Measurements from ENCODE around the gene FAM107B. TPM values are rescaled to one million over a fixed set of nuclear protein-coding genes. Genes with fewer than 3 reads are reported as not detected.

The FAM107B gene
- total RNA-seq, 1 experiment from 2014 or later: 24.5 TPM

DNA sequence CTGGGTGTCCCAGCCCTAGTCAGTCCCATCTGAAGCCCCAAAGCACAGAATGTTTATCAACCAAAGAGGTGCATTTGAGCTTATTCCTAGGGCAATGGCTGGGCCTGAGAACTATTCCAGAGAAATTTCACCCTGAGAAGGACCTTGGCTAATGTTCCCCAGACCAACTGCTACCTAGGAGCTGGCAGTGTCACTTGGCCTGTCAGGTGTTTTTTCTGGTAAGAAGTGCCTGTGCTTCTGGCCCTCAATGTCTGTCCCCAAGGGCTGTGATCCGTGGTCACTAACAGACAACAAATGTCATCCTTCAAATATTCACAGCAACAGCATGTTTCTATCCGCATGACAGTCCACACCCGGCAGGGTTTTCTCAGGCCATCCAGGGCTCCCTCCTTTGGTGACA lies 234.6 kb downstream of the FAM107B start:
- no peak overlapping the region for H3T11ph ChIP-seq (ENCODE audit: low read length)
- H2AFZ ChIP-seq (ENCODE audit: low read length): no peak overlapping the region
- H3K27ac ChIP-seq (ENCODE audit: insufficient read length, low read depth, low read length): no peak overlapping the region
- H3K36me3 Mint-ChIP-seq (ENCODE audit: insufficient read depth in 1 of 3, low read depth in 3 of 3): peaks cover 0 to 6% (median 3%) of the 10 kb centered on the region in 3 experiments; a peak in 1 of 7 replicates
- no peaks in the 10 kb centered on the region for H3K27me3 Mint-ChIP-seq (ENCODE audit: low read depth)
- H3K4me1 Mint-ChIP-seq: peaks cover 15 to 16% of the 10 kb centered on the region in 2 experiments; a peak in 3 of 4 replicates
- WGBS (ENCODE audit: extremely low coverage, insufficient read length, low lambda C conversion rate): no CpG with 5 or more reads among the region's 3 CpGs
- H3K79me2 ChIP-seq (ENCODE audit: insufficient read depth, low read length): no peaks in the 10 kb centered on the region
- H2BK15ac ChIP-seq (ENCODE audit: low read depth, low read length): no peak overlapping the region
- no peak overlapping the region for H2BK5ac ChIP-seq (ENCODE audit: insufficient read length, low read length)
- no peak overlapping the region for H2BK12ac ChIP-seq (ENCODE audit: insufficient read length, low read depth, low read length)
- DNase-seq: no peak
- H3K4me1 ChIP-seq (ENCODE audit: insufficient read depth, low read length): no peaks in the 10 kb centered on the region
- TF ChIP-seq, protein P1, sequence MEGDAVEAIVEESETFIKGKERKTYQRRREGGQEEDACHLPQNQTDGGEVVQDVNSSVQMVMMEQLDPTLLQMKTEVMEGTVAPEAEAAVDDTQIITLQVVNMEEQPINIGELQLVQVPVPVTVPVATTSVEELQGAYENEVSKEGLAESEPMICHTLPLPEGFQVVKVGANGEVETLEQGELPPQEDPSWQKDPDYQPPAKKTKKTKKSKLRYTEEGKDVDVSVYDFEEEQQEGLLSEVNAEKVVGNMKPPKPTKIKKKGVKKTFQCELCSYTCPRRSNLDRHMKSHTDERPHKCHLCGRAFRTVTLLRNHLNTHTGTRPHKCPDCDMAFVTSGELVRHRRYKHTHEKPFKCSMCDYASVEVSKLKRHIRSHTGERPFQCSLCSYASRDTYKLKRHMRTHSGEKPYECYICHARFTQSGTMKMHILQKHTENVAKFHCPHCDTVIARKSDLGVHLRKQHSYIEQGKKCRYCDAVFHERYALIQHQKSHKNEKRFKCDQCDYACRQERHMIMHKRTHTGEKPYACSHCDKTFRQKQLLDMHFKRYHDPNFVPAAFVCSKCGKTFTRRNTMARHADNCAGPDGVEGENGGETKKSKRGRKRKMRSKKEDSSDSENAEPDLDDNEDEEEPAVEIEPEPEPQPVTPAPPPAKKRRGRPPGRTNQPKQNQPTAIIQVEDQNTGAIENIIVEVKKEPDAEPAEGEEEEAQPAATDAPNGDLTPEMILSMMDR (conservative IDR thresholded peaks at IDR 0.05): no peak
- H2AK5ac ChIP-seq (ENCODE audit: insufficient read length, low read length): no peak overlapping the region
- H4K91ac ChIP-seq (ENCODE audit: insufficient read length, low read depth, low read length): no peak overlapping the region
- no peak overlapping the region for H3K18ac ChIP-seq (ENCODE audit: insufficient read length, low read depth, low read length)
- no peak overlapping the region for H2BK120ac ChIP-seq (ENCODE audit: low read depth, low read length, poor library complexity, severe bottlenecking)
- no peak overlapping the region for H3K56ac ChIP-seq (ENCODE audit: insufficient read length, low read depth, low read length)
- no peaks in the 10 kb centered on the region for H3K9me3 ChIP-seq (ENCODE audit: control insufficient read depth, low read depth, low read length)
- no peak overlapping the region for H3K14ac ChIP-seq (ENCODE audit: insufficient read depth, low read length)
- no peaks in the 10 kb centered on the region for H3K9me3 Mint-ChIP-seq
- H2BK20ac ChIP-seq (ENCODE audit: low read depth, low read length, poor library complexity, severe bottlenecking): no peak overlapping the region
- no peak overlapping the region for H4K5ac ChIP-seq (ENCODE audit: insufficient read length, low read depth, low read length)
- H3K4me3 Mint-ChIP-seq: no peak overlapping the region
- H4K20me1 ChIP-seq (ENCODE audit: control insufficient read depth, insufficient read depth, insufficient read length): no peaks in the 10 kb centered on the region
- H4K8ac ChIP-seq (replicated peaks; ENCODE audit: insufficient read length, low read depth, low read length): no peak overlapping the region
- H3K9ac ChIP-seq (ENCODE audit: extremely low read depth, insufficient read length, low read length): no peak overlapping the region
- H3K27ac Mint-ChIP-seq: peak overlapping the region in 2 of 3 experiments; percentile 3 to 49; a peak in 1 of 7 replicates
- no peaks in the 10 kb centered on the region for H3K79me1 ChIP-seq (ENCODE audit: insufficient read depth, low read depth, low read length, poor library complexity, severe bottlenecking)
- H3K27me3 ChIP-seq (ENCODE audit: insufficient read depth, low read length): no peaks in the 10 kb centered on the region
- H3K4me2 ChIP-seq (ENCODE audit: insufficient read depth, insufficient read length, low read length): no peak overlapping the region
- H3K23ac ChIP-seq (ENCODE audit: insufficient read length, low read depth, low read length): no peak overlapping the region
- no peaks in the 10 kb centered on the region for H3K23me2 ChIP-seq (ENCODE audit: insufficient read length, low read depth, low read length, poor library complexity, severe bottlenecking)
- H3K4ac ChIP-seq (ENCODE audit: low read depth, low read length): no peak overlapping the region

Measured in H9 (cell line).